Mammary epithelial cell (primary cell): ENCODE results near the gene NSUN3.

Experiments
- EZH2 ChIP-seq: IDR thresholded peaks from 2 replicates; pipeline ENCODE4 v1.6.1; 2012; ENCODE audit warnings: low read length, inconsistent platforms, borderline replicate concordance
- TF ChIP-seq, protein P1 (sequence below), 2 donors: IDR thresholded peaks in 1 of 2; conservative IDR thresholded peaks in 1 of 2; 2 replicates each; pipeline ENCODE4 v1.5.1; 2011 to 2012; ENCODE audit warnings: inconsistent platforms in 2 of 2, low read length in 2 of 2, mild to moderate bottlenecking in 2 of 2, control low read depth in 1 of 2, low read depth in 1 of 2; ENCODE audit not compliant: insufficient read depth in 1 of 2; ENCODE audit errors: extremely low read depth in 1 of 2

DNA sequence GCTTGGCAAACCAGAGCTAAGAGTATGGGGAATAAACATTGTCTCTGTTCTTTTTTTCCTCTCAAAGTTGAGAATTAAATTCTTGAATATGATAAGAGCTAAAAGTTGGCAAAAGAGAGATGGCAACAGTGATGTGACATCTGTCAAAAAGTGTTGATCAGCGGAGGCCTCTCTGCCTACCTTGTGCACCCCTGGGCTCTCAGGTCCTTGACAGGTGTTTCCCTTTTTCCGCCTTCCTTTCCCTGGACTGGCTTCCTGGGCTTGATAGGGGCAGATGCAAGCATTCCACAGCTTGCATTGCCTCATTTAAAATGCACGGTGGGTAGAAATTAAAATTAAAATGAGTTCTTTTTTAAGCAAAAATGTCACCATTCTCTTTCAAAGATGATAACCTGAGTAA is 84.2 kb downstream of the NSUN3 start:
- TF ChIP-seq, protein P1, sequence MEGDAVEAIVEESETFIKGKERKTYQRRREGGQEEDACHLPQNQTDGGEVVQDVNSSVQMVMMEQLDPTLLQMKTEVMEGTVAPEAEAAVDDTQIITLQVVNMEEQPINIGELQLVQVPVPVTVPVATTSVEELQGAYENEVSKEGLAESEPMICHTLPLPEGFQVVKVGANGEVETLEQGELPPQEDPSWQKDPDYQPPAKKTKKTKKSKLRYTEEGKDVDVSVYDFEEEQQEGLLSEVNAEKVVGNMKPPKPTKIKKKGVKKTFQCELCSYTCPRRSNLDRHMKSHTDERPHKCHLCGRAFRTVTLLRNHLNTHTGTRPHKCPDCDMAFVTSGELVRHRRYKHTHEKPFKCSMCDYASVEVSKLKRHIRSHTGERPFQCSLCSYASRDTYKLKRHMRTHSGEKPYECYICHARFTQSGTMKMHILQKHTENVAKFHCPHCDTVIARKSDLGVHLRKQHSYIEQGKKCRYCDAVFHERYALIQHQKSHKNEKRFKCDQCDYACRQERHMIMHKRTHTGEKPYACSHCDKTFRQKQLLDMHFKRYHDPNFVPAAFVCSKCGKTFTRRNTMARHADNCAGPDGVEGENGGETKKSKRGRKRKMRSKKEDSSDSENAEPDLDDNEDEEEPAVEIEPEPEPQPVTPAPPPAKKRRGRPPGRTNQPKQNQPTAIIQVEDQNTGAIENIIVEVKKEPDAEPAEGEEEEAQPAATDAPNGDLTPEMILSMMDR (conservative IDR thresholded peaks at IDR 0.05 in 1 of 2, IDR thresholded peaks at IDR 0.05 in 1 of 2; ENCODE audit: extremely low read depth in 1 of 2, insufficient read depth in 1 of 2, low read depth in 1 of 2, low read length in 2 of 2) = no peak
- no peak for TF ChIP-seq EZH2
